Measurements from ENCODE around the gene MSANTD4.
A peak's percentile ranks its signal among the peaks of the same experiment; 100 is the strongest.
"Not testable (repeated sequence)": the region's sequence is repeated elsewhere in the genome, so short reads cannot be mapped to it uniquely, and the experiment has no call there.

MSANTD4 gene

DNA sequence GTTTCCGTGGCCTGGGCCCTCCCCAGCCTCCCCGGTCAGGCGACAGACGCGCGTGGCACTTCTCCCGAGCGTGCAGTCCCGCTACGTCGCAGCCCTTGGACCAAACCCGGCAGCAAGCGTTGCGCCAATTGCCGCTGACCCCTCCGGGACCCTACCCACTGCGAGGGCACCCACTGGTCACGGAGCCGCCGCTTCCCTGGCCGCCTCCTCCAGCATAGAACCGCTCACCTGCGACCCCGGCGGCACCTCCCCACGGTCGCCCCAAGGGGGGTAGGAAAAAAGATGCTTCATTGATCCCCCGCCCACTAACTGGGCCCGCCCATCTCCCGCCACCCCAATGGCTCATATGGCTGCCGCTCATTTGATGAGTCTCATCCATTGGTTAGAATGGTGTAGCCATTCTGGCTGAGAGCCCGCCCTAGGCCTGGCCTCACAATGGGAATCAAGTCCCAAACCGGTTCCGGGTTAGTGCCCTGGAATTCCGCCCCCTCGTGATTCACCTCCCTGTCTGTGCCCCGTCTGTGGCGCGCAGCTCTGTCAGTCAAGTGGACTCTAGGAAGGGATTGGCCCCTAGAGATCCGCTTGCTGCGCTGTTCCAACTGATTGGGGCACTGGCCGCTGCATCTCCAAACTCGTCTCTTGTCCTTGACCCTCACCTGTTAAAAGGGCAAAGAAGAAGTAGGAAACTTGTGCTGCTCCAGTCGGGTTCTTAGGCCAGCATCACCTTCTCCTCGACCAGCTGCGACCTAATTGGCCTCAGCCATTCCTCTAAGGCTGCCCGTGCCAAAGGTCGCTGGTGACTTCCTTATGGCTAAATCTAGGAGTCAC lies at the start of gene MSANTD4:
MSANTD4 (minus strand) TSS at position 274 of the 828 bp plus-strand sequence. CDS start 11,323 bp downstream, outside the sequence.
- peak; percentile 99 to 100 for DNase-seq

- DNase-seq: no peak
Observed at GRCh38 chr11:106070606-106071005, 48.6 kb upstream of the MSANTD4 start.

- no peak for DNase-seq
Observed at GRCh38 chr11:106063009-106063408, 41.0 kb upstream of the MSANTD4 start.

- DNase-seq: no peak
Observed at GRCh38 chr11:106061954-106062949, 40.2 kb upstream of the MSANTD4 start.

DNA sequence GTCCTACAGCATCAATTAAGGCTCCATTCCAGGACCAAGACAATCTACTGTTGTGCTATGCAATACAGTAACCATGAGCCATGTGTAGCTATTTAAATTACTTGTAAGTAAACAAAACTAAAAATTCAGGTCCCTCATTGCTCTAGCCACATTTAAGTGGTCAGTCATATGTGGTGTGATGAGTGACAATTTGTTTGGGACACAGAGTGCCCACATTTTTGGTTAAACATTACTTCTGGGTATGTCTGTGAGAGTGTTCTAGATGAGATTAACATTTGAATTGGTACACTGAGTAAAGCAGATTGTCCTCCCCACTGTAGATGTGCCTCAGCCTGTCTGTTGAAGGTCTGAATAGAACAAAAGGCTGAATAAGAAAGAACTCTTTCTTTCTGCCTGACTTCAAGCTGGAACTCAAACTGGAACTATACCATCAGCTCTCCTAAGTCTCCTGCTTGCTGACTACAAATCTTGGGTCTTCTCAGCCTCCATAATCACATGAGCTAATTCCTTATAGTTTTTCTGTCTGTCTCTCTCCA lies 39.3 kb upstream of the MSANTD4 start:
- DNase-seq: no peak

DNA sequence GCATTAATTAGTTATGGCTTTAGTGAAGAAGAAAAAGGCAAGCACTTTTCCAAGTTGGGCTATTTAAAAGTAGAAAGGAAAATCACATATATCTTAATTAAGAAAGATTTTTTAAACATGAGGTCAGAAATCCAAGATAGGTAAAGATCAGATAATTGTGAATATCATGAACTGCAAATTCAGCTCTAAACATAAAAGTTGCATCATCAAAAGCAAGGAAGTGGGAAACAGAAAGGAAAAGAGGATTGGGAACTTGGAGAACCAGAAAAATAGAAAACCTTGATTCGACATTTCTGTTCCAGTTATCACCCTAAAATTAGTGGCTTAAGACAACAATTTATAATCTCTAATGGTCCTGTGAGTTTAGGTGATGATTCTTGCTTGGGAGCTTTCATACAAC lies 37.6 kb upstream of the MSANTD4 start:
- DNase-seq: no peak

- not testable (repeated sequence) for DNase-seq
Observed at GRCh38 chr11:106058377-106058776, 36.3 kb upstream of the MSANTD4 start.

- no peak for DNase-seq
Observed at GRCh38 chr11:106051103-106051502, 29.1 kb upstream of the MSANTD4 start.

- DNase-seq: no peak
Observed at GRCh38 chr11:106049727-106050476, 27.9 kb upstream of the MSANTD4 start.

- DNase-seq: no peak
Observed at GRCh38 chr11:106047631-106048030, 25.6 kb upstream of the MSANTD4 start.

DNA sequence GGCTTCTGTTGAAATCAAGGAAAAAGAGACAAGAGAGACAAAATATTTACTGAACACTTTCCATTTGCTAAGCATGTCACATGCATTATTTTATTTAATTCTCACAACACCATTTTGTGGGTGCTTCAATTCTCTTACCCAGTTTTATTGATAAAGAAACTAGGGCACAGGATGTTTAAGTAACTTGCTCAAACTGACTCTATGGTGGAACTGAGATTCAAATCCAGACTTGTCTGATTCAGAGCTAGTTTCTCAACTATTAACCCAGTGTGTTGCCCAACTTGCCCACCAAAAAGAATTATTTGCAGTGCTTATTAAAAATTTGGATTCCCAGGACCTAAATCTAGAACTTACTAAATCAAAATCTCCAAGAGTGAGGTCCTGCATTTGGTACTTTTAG lies 21.5 kb upstream of the MSANTD4 start:
- no peak for DNase-seq

DNA sequence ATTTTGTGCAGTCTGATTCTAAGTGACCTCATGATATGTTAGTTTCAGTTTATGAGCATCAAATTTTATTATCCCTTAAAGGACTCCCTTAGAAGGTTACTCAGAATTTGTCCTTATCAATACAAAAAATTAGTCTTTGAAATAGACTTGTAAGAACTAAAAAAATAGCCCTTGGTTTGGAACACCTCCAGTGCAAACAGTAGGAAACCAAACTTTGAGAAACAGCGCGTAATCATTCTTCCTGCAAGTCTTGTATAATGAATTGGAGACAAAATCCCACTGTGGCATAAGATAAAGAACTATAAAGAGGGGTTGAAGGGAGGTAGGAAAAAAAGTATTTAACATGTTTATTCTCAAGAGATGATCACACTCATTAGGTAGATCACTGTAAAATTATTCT lies 10.8 kb upstream of the MSANTD4 start:
- no peak for DNase-seq

DNA sequence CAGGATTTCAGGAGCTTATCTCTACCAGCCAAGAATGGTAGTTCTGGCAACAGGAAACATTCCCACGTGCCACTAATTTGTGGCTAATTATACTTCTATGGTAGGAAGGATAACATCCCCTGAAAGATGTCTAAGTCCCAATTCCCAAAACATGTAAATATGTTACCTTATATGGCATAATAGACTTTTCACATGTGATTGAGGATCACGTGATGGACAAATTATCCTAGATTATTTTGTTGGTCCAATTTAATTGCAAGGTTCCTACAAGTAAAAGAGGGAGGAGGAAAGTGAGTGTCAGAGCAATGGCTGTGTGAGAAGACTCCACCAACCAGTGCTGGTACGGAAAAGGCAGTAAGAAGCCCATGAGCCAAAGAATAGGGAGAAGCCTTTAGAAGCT lies 9.9 kb upstream of the MSANTD4 start:
- no peak for DNase-seq

DNA sequence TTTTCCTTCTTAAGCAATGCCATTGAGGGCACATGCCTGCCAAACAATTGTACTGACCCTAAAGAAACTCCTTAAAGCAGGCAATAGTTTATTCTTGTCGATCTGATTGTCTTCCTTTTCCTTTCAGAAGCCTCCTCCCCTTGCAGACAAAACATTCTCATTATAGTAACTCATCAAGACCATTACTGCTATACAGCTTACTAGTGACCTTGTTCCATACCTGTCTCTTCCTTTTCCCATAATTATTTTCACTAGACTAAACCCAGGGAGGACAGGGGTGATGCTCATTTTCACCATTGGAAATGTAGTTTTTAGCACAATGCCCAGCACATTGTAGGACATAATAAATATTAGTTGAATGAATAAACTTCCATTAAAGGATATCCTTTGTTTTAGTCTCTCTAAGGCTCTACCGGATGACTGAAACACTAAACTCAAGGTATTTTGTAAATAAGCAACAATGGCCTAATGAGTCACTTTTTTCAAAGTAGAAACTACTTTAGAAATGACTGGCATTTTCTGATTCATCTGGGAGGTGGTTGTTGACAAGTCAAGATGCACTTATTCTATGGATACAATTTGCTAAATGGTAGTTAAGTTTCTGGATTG lies 9.3 kb upstream of the MSANTD4 start:
- no peak for DNase-seq

DNA sequence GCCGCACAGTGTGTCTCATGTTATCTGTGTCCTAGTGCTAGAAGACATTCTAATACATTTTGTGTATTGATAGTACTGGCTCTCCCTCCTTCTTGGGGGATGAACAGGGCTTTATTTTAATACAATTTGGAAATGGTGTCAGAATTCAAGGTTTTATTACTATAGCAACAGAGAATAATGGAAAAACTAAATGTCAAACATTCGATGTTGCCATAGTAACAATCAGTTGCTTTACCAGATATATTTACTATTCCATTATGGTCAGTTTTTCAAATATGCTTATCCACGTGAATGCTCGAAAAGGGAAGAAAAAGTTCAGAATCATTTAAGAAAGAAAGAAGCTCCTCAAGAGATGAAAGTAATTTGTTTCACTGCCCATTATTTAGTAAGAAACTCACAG lies 8.6 kb upstream of the MSANTD4 start:
- DNase-seq: no peak

DNA sequence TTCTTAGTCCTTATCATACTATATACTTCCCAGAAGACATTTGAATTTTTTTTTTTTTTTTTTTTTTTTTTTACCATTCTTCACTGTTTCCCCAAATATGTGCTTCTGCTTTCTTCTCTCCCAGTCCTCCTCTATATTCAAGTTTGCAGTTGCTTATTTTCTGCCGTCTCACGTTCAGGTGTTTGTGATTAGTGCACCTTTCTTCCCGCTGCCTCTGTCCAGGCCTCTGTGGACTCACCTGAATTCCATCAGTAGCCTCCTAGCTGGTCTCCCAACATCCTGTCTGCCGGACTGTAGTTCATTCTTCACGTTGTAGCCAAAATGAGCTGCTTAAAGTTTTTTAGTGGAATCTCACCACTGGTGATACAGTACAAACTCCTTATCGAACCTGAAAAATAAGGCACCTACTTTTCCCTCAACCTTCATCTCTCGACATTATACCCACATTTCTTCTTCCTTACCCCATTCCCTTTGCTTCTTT lies 795 bp upstream of the MSANTD4 start:
- DNase-seq: no peak

- DNase-seq: peak in 1 of 2 donors; percentile 17
Observed at GRCh38 chr11:106021181-106021966, 666 bp downstream of the MSANTD4 start.

GRCh38 chr11:106017093-106017492 lies 4.9 kb downstream of the MSANTD4 start:
- DNase-seq: no peak

DNA sequence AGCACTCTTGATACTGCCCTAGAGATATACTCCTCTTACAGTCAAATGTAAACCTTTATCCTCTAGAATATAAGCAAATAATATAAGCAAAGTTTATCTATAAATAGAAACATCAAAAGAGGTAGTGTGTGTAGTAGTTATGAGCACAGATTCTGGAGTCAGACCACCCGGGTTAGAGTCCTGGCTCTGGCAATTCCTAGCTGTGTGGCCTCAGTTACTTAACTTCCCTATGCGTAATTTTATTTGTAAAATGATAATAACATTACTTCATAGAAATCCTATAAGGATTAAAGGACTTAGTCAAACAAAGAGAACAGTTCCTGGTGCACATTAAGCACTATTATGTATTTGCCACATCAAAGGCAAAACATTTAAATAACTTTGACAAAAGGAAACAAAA lies 7.0 kb downstream of the MSANTD4 start:
- no peak for DNase-seq

GRCh38 chr11:106014620-106015019 lies 7.4 kb downstream of the MSANTD4 start:
- no peak for DNase-seq

- DNase-seq: no peak
Observed at GRCh38 chr11:106014035-106014434, 8.0 kb downstream of the MSANTD4 start.

Data from hippocampal formation (tissue), 2 donors.